Measurements from ENCODE around the gene NDUFAF5. TPM values are rescaled to one million over a fixed set of nuclear protein-coding genes. Genes with fewer than 3 reads are reported as not detected.
A peak's percentile ranks its signal among the peaks of the same experiment; 100 is the strongest.
"Not testable (repeated sequence)": the region's sequence is repeated elsewhere in the genome, so short reads cannot be mapped to it uniquely, and the experiment has no call there.

NDUFAF5 gene
- total RNA-seq, 3 donors from 2014 or later = 27.4 to 41.5 (median 40.6) TPM

DNA sequence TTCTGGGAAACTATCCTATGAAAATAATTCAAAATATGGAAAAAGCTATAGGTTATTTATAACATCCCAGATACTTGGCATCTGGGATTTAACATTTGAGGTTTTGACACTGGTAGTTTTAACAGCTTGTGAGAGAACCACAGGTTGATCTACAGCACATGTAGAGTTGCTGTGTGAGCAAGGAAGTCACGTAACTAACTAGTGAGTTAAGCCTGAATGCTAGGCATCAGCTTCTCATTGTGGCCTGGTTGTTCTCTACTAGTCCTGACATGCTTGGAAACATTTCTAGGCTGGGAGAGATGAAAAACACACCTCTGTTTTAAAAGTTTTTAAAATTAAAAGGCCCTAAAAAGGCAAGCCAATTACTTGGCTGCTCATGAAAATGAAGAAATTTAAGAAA, 28.3 kb upstream of the NDUFAF5 start:
- ATAC-seq (no peak), DNase-seq (no peak)
- H3K36me3 ChIP-seq (ENCODE audit: low read depth) = no peaks in the 10 kb centered on the region
- intact Hi-C loops (cut with DNase I, micrococcal nuclease) = no loop called here
- no peak overlapping the region for H3K4me3 ChIP-seq
- H3K4me1 ChIP-seq (ENCODE audit: low read depth) = no peaks in the 10 kb centered on the region
- TF ChIP-seq, protein P1, sequence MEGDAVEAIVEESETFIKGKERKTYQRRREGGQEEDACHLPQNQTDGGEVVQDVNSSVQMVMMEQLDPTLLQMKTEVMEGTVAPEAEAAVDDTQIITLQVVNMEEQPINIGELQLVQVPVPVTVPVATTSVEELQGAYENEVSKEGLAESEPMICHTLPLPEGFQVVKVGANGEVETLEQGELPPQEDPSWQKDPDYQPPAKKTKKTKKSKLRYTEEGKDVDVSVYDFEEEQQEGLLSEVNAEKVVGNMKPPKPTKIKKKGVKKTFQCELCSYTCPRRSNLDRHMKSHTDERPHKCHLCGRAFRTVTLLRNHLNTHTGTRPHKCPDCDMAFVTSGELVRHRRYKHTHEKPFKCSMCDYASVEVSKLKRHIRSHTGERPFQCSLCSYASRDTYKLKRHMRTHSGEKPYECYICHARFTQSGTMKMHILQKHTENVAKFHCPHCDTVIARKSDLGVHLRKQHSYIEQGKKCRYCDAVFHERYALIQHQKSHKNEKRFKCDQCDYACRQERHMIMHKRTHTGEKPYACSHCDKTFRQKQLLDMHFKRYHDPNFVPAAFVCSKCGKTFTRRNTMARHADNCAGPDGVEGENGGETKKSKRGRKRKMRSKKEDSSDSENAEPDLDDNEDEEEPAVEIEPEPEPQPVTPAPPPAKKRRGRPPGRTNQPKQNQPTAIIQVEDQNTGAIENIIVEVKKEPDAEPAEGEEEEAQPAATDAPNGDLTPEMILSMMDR (IDR thresholded peaks at IDR 0.05) = no peak
- H3K9me3 ChIP-seq = no peaks in the 10 kb centered on the region

DNA sequence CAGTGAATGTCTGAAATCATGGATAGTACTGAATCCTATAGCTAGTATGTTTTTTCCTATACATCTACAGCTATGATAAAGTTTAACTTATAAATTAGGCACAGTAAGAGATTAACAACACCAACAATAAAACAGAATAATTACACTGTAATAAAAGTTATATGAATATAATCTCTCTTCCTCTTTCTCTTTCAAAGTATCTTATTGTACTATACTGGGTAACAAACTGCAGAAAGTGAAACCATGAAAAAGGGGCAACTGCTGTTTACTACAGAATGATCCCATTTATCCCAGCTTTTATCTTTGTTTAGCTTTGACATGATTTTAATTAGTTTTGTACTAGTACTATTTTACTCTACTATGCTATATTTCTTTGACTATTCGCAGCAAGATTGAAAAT, 25.9 kb upstream of the NDUFAF5 start:
- Histone ChIP-seq H3K4me3 (no peak overlapping the region), H3K9me3 (no peaks in the 10 kb centered on the region), H3K36me3 (ENCODE audit: low read depth) (no peaks in the 10 kb centered on the region), H3K4me1 (ENCODE audit: low read depth) (no peaks in the 10 kb centered on the region)
- ATAC-seq (peak; percentile 80), DNase-seq (no peak)
- intact Hi-C loops (cut with DNase I, micrococcal nuclease) = no loop called here
- TF ChIP-seq, protein P1 (IDR thresholded peaks at IDR 0.05) = no peak

DNA sequence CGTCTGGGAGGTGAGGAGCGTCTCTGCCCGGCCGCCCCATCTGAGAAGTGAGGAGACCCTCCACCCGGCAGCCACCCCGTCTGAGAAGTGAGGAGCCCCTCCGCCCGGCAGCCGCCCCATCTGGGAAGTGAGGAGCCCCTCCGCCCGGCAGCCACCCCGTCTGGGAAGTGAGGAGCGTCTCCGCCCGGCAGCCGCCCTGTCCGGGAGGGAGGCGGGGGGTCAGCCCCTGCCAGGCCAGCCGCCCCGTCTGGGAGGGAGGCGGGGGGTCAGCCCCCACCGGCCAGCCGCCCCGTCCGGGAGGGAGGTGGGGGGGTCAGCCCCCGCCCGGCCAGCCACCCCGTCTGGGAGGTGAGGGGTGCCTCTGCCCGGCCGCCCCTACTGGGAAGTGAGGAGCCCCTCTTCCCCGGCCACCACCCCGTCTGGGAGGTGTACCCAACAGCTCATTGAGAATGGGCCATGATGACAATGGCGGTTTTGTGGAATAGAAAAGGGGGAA, 24.3 kb upstream of the NDUFAF5 start:
- H3K4me1 ChIP-seq (ENCODE audit: low read depth); DNase-seq; H3K36me3 ChIP-seq (ENCODE audit: low read depth); H3K9me3 ChIP-seq; H3K4me3 ChIP-seq; intact Hi-C loops (cut with DNase I, micrococcal nuclease); ATAC-seq: not testable (repeated sequence)

DNA sequence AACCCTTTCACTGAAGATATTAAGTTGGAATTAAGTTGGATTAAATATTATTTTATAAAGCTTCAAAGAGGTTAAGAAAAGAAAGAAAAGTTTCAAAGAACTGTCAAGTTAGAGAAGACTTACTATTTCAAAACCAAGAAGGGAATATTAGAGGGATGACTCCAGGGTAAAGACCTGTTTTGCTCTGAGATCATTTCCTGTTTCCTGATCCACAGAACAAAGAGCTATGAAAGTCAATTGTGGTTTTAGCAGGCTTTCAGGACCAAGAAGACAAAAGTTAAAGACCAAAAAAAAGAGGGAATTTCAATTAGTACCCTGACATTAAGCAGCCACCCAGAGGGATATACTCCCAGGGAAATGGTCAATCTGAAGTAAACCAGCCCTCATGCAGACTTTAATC, 19.5 kb upstream of the NDUFAF5 start:
- intact Hi-C loops (cut with DNase I, micrococcal nuclease) = no loop called here
- Histone ChIP-seq H3K9me3 (no peaks in the 10 kb centered on the region), H3K4me1 (ENCODE audit: low read depth) (no peaks in the 10 kb centered on the region), H3K36me3 (ENCODE audit: low read depth) (no peaks in the 10 kb centered on the region), H3K4me3 (no peak overlapping the region)
- TF ChIP-seq, protein P1 (IDR thresholded peaks at IDR 0.05) = no peak
- DNase-seq (no peak), ATAC-seq (no peak)

DNA sequence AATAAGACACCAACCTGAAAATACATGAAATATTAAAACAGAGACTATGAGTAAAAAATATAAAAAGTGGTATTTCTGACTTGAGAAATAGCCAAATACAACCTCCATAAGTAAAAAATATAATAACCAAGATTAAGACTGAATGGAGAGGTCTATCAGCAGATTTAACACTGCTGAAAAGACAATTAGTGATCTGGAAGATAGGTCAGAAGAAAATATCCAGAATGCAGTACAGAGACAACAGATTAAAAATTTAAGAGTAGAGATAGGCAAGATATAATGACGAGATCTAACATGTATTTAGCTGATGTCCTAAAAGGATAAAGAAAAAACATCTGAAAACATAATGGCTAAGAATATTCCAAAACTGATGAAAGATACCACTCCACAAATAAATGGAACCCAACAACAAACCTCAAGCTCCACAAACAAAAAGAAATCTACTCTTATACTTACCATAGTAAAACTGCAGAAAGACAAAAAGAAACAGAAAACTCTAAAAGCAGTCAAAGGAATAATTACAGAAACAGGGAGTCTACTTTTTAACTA, 18.9 kb upstream of the NDUFAF5 start:
- Histone ChIP-seq H3K36me3 (ENCODE audit: low read depth) (no peaks in the 10 kb centered on the region), H3K9me3 (no peaks in the 10 kb centered on the region), H3K4me1 (ENCODE audit: low read depth) (no peaks in the 10 kb centered on the region), H3K4me3 (no peak overlapping the region)
- no peak for ATAC-seq
- intact Hi-C loops (cut with DNase I, micrococcal nuclease) = no loop called here
- TF ChIP-seq, protein P1 (IDR thresholded peaks at IDR 0.05) = no peak
- DNase-seq = no peak

DNA sequence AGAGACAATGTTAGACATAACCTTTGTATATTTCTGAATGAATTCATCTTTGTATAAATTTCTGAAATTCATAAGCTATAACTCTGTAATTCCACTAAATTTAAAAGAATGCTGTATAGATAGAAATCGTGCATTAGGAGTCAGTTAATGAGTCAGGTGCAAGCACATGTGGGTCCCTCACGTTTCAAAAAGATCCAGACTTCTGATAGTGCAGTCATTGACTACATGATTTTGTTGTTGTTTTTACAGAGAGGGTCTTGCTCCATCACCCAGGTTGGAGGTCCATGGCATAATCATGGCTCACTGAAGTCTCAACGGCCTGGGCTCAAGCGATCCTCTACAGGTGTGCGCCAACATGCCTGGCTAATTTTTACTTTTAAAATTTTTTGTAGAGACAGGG, 14.7 kb upstream of the NDUFAF5 start:
- Histone ChIP-seq H3K36me3 (ENCODE audit: low read depth) (no peaks in the 10 kb centered on the region), H3K4me1 (ENCODE audit: low read depth) (no peaks in the 10 kb centered on the region), H3K4me3 (no peak overlapping the region), H3K9me3 (no peaks in the 10 kb centered on the region)
- intact Hi-C loops (cut with DNase I, micrococcal nuclease) = loop anchor here in 1 of 2 donors (10.0 kb wide), 1 partner anchor 655 kb away; no protein-coding TSS in a partner anchor
- DNase-seq (no peak), ATAC-seq (no peak)
- TF ChIP-seq, protein P1 (IDR thresholded peaks at IDR 0.05) = no peak

Measured in mucosa of descending colon (tissue), 3 donors.